HepG2 (cell line): ENCODE measurements around the gene C5orf47. TPM values are rescaled to one million over a fixed set of nuclear protein-coding genes. Genes with fewer than 3 reads are reported as not detected.

ENCODE experiments used
- ATF1 ChIP-seq: IDR thresholded peaks from 2 replicates; pipeline ENCODE4 v1.6.1; 2016; ENCODE audit warnings: mild to moderate bottlenecking, control low read depth
- GPBP1L1 ChIP-seq: sonication (generic); formaldehyde crosslinking; IDR thresholded peaks from 2 replicates; pipeline ENCODE4 v1.5.0; 2020; ENCODE audit warnings: mild to moderate bottlenecking, missing genetic modification reagents
- HMGA1 ChIP-seq: sonication (generic); formaldehyde crosslinking; conservative IDR thresholded peaks from 2 replicates; pipeline ENCODE4 v1.4.0; 2020; ENCODE audit warnings: missing genetic modification reagents
- HNF1B ChIP-seq: sonication (generic); formaldehyde crosslinking; IDR thresholded peaks from 2 replicates; pipeline ENCODE4 v1.5.1; 2020; ENCODE audit warnings: mild to moderate bottlenecking, moderate library complexity, missing genetic modification reagents
- HNRNPH1 ChIP-seq: fragments of 200-400 bp; formaldehyde crosslinking; optimal IDR thresholded peaks from 2 replicates; pipeline ENCODE3; 2017; ENCODE audit warnings: mild to moderate bottlenecking, low read depth, low read length
- HNRNPK ChIP-seq: fragments of 200-400 bp; formaldehyde crosslinking; IDR thresholded peaks from 2 replicates; pipeline ENCODE4 v1.6.1; 2018; ENCODE audit warnings: low read length, low read depth, moderate library complexity, mild to moderate bottlenecking; ENCODE audit not compliant: poor library complexity, severe bottlenecking
- PHF20 ChIP-seq: sonication (generic); formaldehyde crosslinking; IDR thresholded peaks from 2 replicates; pipeline ENCODE4 v1.5.0; 2020; ENCODE audit warnings: mild to moderate bottlenecking, missing genetic modification reagents
- PLRG1 ChIP-seq: fragments of 450-650 bp; conservative IDR thresholded peaks from 2 replicates; pipeline ENCODE4 v1.6.1; 2016
- POLR2AphosphoS5 ChIP-seq: IDR thresholded peaks from 2 replicates; pipeline ENCODE4 v1.6.1; 2012; ENCODE audit warnings: low read depth, low read length
- TFDP2 ChIP-seq: sonication (generic); formaldehyde crosslinking; IDR thresholded peaks from 2 replicates; pipeline ENCODE4 v1.4.0; 2020; ENCODE audit warnings: missing genetic modification reagents
- U2AF1 ChIP-seq: fragments of 200-400 bp; formaldehyde crosslinking; optimal IDR thresholded peaks from 2 replicates; pipeline ENCODE3; 2017; ENCODE audit warnings: mild to moderate bottlenecking, low read depth, low read length
- ZFP90 ChIP-seq: sonication (generic); formaldehyde crosslinking; IDR thresholded peaks from 2 replicates; pipeline ENCODE4 v1.8.0; 2022; ENCODE audit warnings: missing genetic modification reagents, mild to moderate bottlenecking, inconsistent platforms, borderline replicate concordance
- ZNF3 ChIP-seq: IDR thresholded peaks from 2 replicates; pipeline ENCODE4 v1.7.0; 2017; ENCODE audit warnings: inconsistent platforms
- ZNF34 ChIP-seq: sonication (generic); formaldehyde crosslinking; IDR thresholded peaks from 2 replicates; pipeline ENCODE4 v1.4.0; 2020; ENCODE audit warnings: mild to moderate bottlenecking, missing genetic modification reagents, borderline replicate concordance
- ZNF441 ChIP-seq: sonication (generic); formaldehyde crosslinking; IDR thresholded peaks from 2 replicates; pipeline ENCODE4 v1.7.0; 2021; ENCODE audit warnings: missing genetic modification reagents, borderline replicate concordance
- ZNF576 ChIP-seq: sonication (generic); formaldehyde crosslinking; IDR thresholded peaks from 2 replicates; pipeline ENCODE4 v1.4.0; 2020; ENCODE audit warnings: mild to moderate bottlenecking, missing genetic modification reagents
- polyA plus RNA-seq, 8 experiments: library from polyadenylated mRNA; depleted of rRNA in 3 of 8; stranded (reverse) in 7 of 8; unstranded in 1 of 8; fragments of >200 nt; fragmentation: Illumina TruSeq in 4 of 8; extraction: Trizol in 4 of 8; gene quantifications; 2 replicates each; pipeline versions ENCODE4 v1.2.1 to v1.2.3, GENCODE V29; 2011 to 2016; ENCODE audit warnings: low read depth in 4 of 8, missing spikeins in 1 of 8, mixed read lengths in 1 of 8; ENCODE audit not compliant: insufficient read depth in 1 of 8
- total RNA-seq, 5 experiments: library from RNA; depleted of rRNA; stranded (reverse); fragments of >200 nt; fragmentation: Illumina TruSeq; extraction: Trizol; gene quantifications; 2 replicates each; pipeline ENCODE4 v1.2.3, GENCODE V29; 2016; ENCODE audit warnings: low read depth in 1 of 5
- TF ChIP-seq, protein P1 (sequence below): sonication (generic); formaldehyde crosslinking; IDR thresholded peaks from 2 replicates; pipeline ENCODE4 v1.5.0; 2020; ENCODE audit warnings: mild to moderate bottlenecking, missing genetic modification reagents, borderline replicate concordance

The C5orf47 gene
- total and polyA plus RNA-seq, 2 of the 13 experiments (the other 11 are each of a cell fraction or from before 2014, with no cell fraction given), result not detected

GRCh38 chr5:173941758-173942401 is 47.1 kb upstream of the C5orf47 start (continued):
- TF ChIP-seq, protein P1, sequence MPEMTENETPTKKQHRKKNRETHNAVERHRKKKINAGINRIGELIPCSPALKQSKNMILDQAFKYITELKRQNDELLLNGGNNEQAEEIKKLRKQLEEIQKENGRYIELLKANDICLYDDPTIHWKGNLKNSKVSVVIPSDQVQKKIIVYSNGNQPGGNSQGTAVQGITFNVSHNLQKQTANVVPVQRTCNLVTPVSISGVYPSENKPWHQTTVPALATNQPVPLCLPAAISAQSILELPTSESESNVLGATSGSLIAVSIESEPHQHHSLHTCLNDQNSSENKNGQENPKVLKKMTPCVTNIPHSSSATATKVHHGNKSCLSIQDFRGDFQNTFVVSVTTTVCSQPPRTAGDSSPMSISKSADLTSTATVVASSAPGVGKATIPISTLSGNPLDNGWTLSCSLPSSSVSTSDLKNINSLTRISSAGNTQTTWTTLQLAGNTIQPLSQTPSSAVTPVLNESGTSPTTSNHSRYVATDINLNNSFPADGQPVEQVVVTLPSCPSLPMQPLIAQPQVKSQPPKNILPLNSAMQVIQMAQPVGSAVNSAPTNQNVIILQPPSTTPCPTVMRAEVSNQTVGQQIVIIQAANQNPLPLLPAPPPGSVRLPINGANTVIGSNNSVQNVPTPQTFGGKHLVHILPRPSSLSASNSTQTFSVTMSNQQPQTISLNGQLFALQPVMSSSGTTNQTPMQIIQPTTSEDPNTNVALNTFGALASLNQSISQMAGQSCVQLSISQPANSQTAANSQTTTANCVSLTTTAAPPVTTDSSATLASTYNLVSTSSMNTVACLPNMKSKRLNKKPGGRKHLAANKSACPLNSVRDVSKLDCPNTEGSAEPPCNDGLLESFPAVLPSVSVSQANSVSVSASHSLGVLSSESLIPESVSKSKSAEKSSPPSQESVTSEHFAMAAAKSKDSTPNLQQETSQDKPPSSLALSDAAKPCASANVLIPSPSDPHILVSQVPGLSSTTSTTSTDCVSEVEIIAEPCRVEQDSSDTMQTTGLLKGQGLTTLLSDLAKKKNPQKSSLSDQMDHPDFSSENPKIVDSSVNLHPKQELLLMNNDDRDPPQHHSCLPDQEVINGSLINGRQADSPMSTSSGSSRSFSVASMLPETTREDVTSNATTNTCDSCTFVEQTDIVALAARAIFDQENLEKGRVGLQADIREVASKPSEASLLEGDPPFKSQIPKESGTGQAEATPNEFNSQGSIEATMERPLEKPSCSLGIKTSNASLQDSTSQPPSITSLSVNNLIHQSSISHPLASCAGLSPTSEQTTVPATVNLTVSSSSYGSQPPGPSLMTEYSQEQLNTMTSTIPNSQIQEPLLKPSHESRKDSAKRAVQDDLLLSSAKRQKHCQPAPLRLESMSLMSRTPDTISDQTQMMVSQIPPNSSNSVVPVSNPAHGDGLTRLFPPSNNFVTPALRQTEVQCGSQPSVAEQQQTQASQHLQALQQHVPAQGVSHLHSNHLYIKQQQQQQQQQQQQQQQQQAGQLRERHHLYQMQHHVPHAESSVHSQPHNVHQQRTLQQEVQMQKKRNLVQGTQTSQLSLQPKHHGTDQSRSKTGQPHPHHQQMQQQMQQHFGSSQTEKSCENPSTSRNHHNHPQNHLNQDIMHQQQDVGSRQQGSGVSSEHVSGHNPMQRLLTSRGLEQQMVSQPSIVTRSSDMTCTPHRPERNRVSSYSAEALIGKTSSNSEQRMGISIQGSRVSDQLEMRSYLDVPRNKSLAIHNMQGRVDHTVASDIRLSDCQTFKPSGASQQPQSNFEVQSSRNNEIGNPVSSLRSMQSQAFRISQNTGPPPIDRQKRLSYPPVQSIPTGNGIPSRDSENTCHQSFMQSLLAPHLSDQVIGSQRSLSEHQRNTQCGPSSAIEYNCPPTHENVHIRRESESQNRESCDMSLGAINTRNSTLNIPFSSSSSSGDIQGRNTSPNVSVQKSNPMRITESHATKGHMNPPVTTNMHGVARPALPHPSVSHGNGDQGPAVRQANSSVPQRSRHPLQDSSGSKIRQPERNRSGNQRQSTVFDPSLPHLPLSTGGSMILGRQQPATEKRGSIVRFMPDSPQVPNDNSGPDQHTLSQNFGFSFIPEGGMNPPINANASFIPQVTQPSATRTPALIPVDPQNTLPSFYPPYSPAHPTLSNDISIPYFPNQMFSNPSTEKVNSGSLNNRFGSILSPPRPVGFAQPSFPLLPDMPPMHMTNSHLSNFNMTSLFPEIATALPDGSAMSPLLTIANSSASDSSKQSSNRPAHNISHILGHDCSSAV, result no peak
- TF ChIP-seq POLR2AphosphoS5, result peak; percentile 30; the same call in 1 of the 2 replicates
- TF ChIP-seq U2AF1, result no peak
- no peak for TF ChIP-seq PHF20 (CRISPR knock-in tag)
- TF ChIP-seq GPBP1L1 (CRISPR knock-in tag), result no peak
- TF ChIP-seq HMGA1, result no peak
- no peak for TF ChIP-seq ZNF576 (CRISPR knock-in tag)
- 0 out of 2 replicates have a peak, but pooled peaks have one; percentile 57 for TF ChIP-seq ATF1 (CRISPR knock-in tag)
- TF ChIP-seq TFDP2 (CRISPR knock-in tag), result no peak
- TF ChIP-seq ZNF34 (CRISPR knock-in tag), result no peak
- TF ChIP-seq ZFP90 (CRISPR knock-in tag), result no peak
- no peak for TF ChIP-seq HNRNPH1
- TF ChIP-seq ZNF441 (CRISPR knock-in tag), result 0 out of 2 replicates have a peak, but pooled peaks have one; percentile 21
- TF ChIP-seq HNF1B (CRISPR knock-in tag), result peak; percentile 94
- TF ChIP-seq PLRG1, result no peak
- TF ChIP-seq ZNF3 (CRISPR knock-in tag), result no peak
- no peak for TF ChIP-seq HNRNPK
